ENCODE data around the gene SLC36A2. TPM values are rescaled to one million over a fixed set of nuclear protein-coding genes. Genes with fewer than 3 reads are reported as not detected.

The SLC36A2 gene
- total RNA-seq, 4 donors from 2014 or later = 0.19 to 0.85 TPM; not detected in 2

DNA sequence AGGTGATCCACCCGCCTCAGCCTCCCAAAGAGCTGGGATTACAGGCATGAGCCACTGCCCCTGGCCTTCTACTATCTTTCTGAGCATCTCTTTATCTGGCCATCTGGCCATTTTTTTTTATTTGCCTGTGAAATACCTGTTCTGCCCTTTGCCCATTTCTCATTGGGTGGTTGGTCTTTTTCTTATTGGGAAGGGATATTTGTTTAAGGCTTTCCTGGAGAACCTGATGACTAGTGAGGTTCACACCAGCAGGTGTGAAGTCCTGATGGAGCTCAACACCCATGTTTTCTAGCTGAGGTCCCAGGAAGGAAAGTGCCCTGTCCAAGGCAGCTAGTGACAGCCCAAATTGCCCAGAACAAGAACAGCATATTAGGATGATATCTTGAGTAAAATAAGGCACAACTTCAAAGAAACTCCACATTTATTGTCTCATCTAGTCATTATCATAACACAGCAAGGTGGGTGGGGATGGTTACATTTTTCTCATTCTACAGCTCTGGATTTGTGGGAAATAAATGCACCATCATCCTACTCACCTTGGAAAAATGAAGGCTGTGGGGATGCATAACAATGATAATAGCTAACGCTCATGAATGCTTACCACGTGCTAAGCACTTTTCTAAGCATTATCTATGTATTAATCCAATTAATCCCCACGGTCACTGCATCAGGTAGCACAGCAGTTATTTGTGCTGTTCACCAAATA, 64.1 kb downstream of the SLC36A2 start:
- TF ChIP-seq, protein P1, sequence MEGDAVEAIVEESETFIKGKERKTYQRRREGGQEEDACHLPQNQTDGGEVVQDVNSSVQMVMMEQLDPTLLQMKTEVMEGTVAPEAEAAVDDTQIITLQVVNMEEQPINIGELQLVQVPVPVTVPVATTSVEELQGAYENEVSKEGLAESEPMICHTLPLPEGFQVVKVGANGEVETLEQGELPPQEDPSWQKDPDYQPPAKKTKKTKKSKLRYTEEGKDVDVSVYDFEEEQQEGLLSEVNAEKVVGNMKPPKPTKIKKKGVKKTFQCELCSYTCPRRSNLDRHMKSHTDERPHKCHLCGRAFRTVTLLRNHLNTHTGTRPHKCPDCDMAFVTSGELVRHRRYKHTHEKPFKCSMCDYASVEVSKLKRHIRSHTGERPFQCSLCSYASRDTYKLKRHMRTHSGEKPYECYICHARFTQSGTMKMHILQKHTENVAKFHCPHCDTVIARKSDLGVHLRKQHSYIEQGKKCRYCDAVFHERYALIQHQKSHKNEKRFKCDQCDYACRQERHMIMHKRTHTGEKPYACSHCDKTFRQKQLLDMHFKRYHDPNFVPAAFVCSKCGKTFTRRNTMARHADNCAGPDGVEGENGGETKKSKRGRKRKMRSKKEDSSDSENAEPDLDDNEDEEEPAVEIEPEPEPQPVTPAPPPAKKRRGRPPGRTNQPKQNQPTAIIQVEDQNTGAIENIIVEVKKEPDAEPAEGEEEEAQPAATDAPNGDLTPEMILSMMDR (IDR thresholded peaks at IDR 0.05; ENCODE audit: low read depth) = no peak

DNA sequence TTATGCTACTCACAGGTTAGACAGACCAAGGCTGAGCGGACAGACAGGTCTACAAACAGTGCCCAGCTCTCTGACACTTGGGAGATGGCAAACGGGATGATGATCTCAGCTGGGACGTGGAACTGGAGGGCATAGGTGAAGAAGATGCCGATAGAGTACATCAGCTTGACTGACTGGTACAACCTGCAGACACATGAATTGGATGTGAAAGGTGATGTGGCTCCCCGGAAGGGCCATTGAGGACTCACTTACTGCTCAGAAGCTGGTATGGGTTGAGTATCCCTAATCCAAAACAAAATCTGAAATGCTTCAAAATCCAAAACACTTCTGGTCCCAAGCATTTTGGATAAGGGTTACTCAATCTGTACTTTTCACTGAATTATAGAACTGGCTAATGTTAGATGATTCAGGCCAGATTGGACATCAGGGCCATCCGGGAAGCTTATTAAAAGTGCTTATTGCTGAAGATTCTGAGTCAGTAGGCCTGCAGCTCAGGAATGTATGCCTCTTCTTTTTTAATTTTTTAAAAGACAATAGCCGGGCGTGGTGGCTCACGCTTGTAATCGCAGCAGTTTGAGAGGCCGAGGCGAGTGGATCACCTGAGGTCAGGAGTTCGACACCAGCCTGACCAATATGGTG, 66.2 kb downstream of the SLC36A2 start:
- TF ChIP-seq, protein P1 (IDR thresholded peaks at IDR 0.05; ENCODE audit: low read depth) = no peak

DNA sequence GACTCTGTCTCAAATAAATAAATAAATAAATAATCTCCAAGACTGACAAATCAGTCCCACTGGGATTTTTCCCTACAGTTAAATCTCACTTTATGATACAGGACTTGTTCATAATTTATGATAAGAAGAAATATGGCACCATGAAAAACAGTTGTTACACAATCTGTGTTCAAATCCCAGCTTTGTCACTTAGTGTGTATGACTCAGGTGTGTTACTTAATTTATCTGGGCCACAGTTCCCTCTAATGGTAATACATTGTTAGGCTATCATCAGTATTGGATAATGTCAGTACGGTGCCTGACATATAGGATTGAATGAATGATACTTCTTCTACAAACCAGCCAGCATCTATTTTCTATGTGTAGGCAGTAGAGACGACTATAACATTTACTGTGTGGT, 66.9 kb downstream of the SLC36A2 start:
- TF ChIP-seq, protein P1 (IDR thresholded peaks at IDR 0.05; ENCODE audit: low read depth) = no peak

DNA sequence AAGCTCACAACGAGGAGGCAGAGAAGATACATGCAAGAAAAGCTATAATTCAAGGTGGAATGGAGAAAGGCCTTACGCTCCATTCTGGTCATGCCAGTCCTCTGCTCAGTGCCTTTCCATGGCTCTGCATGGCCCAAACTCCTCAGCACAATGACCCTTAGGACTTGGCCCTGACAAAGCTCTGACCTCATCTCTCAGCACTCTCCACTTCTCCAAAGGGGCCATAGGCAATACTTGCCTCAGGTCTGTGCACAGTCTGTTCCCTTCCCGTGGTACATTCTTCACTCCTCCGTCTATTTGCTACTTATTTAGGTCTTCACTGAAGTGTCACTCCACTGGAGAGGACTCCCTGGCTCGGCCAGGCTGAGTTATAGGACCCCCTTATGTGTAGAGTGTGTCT, 68.5 kb downstream of the SLC36A2 start:
- TF ChIP-seq, protein P1 (IDR thresholded peaks at IDR 0.05; ENCODE audit: low read depth) = no peak

DNA sequence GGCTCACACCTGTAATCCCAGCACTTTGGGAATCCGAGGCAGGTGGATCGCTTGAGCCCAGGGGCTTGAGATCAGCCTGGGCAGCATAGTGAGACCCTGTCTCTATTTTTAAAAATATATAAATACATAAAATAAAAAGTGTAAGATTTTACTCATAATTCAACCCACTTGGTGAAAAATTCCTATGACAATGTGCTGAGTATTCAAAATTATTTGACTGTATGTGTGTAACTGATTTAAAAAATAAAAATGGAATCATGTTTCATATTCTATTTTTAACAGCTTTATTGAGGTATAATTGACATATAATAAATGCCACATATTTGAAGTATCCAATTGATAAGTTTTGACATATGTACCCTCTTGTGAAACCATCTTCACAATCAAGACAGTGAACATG, 71.6 kb downstream of the SLC36A2 start:
- TF ChIP-seq, protein P1 (IDR thresholded peaks at IDR 0.05; ENCODE audit: low read depth) = no peak

DNA sequence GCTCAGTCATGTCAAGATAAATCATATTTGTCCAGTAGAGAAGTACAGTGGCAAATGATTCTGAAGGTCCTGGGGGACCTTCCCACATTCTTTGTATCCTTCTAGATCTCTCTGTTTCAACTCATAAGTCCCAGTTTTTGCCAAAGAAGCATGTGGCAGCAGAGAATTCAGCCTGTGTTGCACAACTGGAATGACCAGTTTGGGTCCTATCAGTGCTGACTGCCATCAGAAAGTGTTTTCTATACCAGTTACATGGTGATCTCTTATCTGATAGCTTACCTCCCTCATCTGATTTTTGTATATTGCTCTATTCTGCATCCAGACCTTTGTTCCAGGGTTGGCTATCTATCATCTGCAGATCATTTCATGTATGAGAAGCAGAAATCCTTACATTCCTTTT, 72.7 kb downstream of the SLC36A2 start:
- TF ChIP-seq, protein P1 (IDR thresholded peaks at IDR 0.05; ENCODE audit: low read depth) = no peak

DNA sequence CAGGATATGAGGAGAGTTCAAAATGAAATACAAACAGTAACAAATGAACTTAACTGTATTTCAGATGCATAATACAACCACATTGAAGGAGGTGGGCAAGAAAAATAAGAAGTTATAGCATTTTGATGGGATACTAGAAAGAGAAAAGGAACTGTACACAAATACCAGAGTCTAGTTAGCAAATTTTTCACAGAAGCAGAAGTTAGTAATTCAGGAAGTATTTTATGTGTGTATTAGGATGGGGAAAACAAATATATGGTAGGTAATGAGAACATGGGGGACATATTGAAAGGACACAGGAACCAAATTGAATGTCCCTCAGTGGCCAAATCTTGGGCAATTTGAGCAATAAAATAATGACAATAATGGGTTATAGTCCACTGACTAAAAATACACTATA, 76.0 kb downstream of the SLC36A2 start:
- TF ChIP-seq, protein P1 (IDR thresholded peaks at IDR 0.05; ENCODE audit: low read depth) = no peak

Data from subcutaneous adipose tissue (tissue), 4 donors.